Stomach (tissue), 4 donors: ENCODE data around the gene ZNF516.

ENCODE experiments used
- EP300 ChIP-seq: sonication (generic); formaldehyde crosslinking; IDR thresholded peaks from one replicate; pipeline ENCODE4 v1.6.1; 2017; ENCODE audit warnings: antibody characterized with exemption
- POLR2A ChIP-seq, 4 donors: fragments of 450-650 bp; IDR thresholded peaks; one replicate each; pipeline ENCODE4 v1.6.1; 2016; ENCODE audit warnings: antibody characterized with exemption in 4 of 4, control low read depth in 2 of 4, mild to moderate bottlenecking in 1 of 4, moderate library complexity in 1 of 4
- TF ChIP-seq, protein P1 (sequence below), 7 experiments: fragments of 450-650 bp in 4 of 7; fragments of 200-600 bp in 3 of 7; sonication (generic) in 3 of 7; IDR thresholded peaks; one replicate each; pipeline ENCODE4 v1.5.1; 2016 to 2019; ENCODE audit warnings: antibody characterized with exemption in 7 of 7, control low read depth in 2 of 7, mild to moderate bottlenecking in 1 of 7

DNA sequence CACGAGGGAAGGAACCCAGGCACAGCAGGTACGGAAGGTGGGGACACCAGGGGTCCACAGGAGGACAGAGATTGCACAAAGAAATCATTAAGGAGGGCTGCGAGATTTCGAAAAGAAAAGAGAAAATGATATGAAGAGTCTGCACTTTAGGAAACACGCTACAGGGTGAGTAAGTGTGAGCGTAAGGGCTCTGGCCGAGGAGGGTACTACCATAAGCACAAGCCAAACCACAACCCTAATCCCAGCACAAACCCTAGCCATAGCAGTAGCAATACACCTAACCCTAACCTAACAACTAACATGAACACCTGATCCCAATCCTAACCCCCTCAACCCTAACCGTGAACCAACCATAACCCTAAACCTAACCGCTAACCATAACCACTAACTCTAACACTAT, 104.0 kb downstream of the ZNF516 start:
- TF ChIP-seq POLR2A (IDR thresholded peaks at IDR 0.05): no peak
- TF ChIP-seq, protein P1, sequence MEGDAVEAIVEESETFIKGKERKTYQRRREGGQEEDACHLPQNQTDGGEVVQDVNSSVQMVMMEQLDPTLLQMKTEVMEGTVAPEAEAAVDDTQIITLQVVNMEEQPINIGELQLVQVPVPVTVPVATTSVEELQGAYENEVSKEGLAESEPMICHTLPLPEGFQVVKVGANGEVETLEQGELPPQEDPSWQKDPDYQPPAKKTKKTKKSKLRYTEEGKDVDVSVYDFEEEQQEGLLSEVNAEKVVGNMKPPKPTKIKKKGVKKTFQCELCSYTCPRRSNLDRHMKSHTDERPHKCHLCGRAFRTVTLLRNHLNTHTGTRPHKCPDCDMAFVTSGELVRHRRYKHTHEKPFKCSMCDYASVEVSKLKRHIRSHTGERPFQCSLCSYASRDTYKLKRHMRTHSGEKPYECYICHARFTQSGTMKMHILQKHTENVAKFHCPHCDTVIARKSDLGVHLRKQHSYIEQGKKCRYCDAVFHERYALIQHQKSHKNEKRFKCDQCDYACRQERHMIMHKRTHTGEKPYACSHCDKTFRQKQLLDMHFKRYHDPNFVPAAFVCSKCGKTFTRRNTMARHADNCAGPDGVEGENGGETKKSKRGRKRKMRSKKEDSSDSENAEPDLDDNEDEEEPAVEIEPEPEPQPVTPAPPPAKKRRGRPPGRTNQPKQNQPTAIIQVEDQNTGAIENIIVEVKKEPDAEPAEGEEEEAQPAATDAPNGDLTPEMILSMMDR (IDR thresholded peaks at IDR 0.05): no peak
- TF ChIP-seq EP300: no peak
